ENCODE results near the gene GNPAT. TPM values are rescaled to one million over a fixed set of nuclear protein-coding genes. Genes with fewer than 3 reads are reported as not detected.

The GNPAT gene
- total and polyA plus RNA-seq, 2 of the 4 experiments (the other 2 are of a cell fraction): 17.2 to 36.0 TPM

DNA sequence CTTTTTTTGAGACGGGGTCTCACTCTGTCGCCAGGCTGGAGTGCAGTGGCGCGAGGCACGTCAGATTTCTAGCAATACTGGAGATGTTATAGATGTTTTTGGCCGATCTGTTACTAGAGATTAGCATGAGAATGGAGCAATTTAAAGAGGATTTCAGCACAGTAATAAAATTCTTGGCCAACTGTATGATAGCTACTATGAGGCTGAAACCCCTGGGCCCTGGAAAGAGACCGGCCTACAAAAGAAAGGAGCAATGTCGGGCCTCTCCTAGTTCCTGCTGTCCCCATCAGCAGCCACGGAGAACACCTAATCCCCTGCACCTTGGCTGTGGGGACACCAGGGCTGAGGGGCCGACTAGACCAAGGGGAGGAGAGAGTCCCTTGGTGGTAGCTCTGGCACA lies 9.5 kb upstream of the GNPAT start:
- no peak overlapping the region for H3K27ac ChIP-seq (ENCODE audit: insufficient read depth, low read length)
- no peaks in the 10 kb centered on the region; the same call in 1 of the 2 replicates for H4K20me1 ChIP-seq (ENCODE audit: insufficient read depth, low read length)
- no peak for ATAC-seq (ENCODE audit: low read depth)
- WGBS, 2 experiments (ENCODE audit: extremely low coverage in 2 of 2, insufficient read length in 1 of 2): no CpG with 5 or more reads among the region's 10 CpGs
- CTCF ChIA-PET: no interaction called here
- no peak overlapping the region for H3K4me2 ChIP-seq (ENCODE audit: low read depth, low read length)
- no peak overlapping the region for H3K4me3 ChIP-seq (ENCODE audit: insufficient read depth, low read depth, low read length)
- H3K4ac ChIP-seq (ENCODE audit: low read depth, low read length): no peak overlapping the region
- H3K56ac ChIP-seq (ENCODE audit: extremely low read depth, insufficient read depth, low read length): no peak overlapping the region
- no peak overlapping the region for H3K18ac ChIP-seq (ENCODE audit: low read depth, low read length)
- H4K91ac ChIP-seq (ENCODE audit: insufficient read depth, low read depth, low read length): no peak overlapping the region
- peaks cover 27 to 30% of the 10 kb centered on the region in 2 experiments for H3K79me1 ChIP-seq (ENCODE audit: low read depth in 1 of 2, low read length in 2 of 2)
- no peak for TF ChIP-seq NFE2L2 (IDR thresholded peaks at IDR 0.05; ENCODE audit: low read depth, low read length)
- no peak for TF ChIP-seq RAD21 (IDR thresholded peaks at IDR 0.05; ENCODE audit: low read length)
- no peak for TF ChIP-seq MAZ (IDR thresholded peaks at IDR 0.05; ENCODE audit: borderline replicate concordance, low read depth, low read length)
- TF ChIP-seq POLR2A (IDR thresholded peaks at IDR 0.05; ENCODE audit: low read depth, low read length): no peak
- no peak for TF ChIP-seq BHLHE40 (IDR thresholded peaks at IDR 0.05; ENCODE audit: low read depth, low read length)
- TF ChIP-seq RFX5 (IDR thresholded peaks at IDR 0.05; ENCODE audit: low read depth, low read length): no peak
- TF ChIP-seq, protein P1, sequence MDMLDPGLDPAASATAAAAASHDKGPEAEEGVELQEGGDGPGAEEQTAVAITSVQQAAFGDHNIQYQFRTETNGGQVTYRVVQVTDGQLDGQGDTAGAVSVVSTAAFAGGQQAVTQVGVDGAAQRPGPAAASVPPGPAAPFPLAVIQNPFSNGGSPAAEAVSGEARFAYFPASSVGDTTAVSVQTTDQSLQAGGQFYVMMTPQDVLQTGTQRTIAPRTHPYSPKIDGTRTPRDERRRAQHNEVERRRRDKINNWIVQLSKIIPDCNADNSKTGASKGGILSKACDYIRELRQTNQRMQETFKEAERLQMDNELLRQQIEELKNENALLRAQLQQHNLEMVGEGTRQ (IDR thresholded peaks at IDR 0.05; ENCODE audit: low read depth, low read length): no peak
- no peak for TF ChIP-seq MXI1 (IDR thresholded peaks at IDR 0.05; ENCODE audit: borderline replicate concordance, low read depth, low read length)
- TF ChIP-seq CHD1 (IDR thresholded peaks at IDR 0.05; ENCODE audit: low read depth, low read length): no peak
- TF ChIP-seq RCOR1 (IDR thresholded peaks at IDR 0.05; ENCODE audit: insufficient replicate concordance, low read length): no peak
- TF ChIP-seq, protein P2, sequence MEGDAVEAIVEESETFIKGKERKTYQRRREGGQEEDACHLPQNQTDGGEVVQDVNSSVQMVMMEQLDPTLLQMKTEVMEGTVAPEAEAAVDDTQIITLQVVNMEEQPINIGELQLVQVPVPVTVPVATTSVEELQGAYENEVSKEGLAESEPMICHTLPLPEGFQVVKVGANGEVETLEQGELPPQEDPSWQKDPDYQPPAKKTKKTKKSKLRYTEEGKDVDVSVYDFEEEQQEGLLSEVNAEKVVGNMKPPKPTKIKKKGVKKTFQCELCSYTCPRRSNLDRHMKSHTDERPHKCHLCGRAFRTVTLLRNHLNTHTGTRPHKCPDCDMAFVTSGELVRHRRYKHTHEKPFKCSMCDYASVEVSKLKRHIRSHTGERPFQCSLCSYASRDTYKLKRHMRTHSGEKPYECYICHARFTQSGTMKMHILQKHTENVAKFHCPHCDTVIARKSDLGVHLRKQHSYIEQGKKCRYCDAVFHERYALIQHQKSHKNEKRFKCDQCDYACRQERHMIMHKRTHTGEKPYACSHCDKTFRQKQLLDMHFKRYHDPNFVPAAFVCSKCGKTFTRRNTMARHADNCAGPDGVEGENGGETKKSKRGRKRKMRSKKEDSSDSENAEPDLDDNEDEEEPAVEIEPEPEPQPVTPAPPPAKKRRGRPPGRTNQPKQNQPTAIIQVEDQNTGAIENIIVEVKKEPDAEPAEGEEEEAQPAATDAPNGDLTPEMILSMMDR (conservative IDR thresholded peaks at IDR 0.05; ENCODE audit: low read depth, low read length): no peak
- no peak for TF ChIP-seq MAFK (IDR thresholded peaks at IDR 0.05; ENCODE audit: low read depth, low read length)
- no peak for TF ChIP-seq CEBPB (IDR thresholded peaks at IDR 0.05; ENCODE audit: low read depth, low read length)
- TF ChIP-seq, protein P3, sequence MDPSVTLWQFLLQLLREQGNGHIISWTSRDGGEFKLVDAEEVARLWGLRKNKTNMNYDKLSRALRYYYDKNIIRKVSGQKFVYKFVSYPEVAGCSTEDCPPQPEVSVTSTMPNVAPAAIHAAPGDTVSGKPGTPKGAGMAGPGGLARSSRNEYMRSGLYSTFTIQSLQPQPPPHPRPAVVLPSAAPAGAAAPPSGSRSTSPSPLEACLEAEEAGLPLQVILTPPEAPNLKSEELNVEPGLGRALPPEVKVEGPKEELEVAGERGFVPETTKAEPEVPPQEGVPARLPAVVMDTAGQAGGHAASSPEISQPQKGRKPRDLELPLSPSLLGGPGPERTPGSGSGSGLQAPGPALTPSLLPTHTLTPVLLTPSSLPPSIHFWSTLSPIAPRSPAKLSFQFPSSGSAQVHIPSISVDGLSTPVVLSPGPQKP (IDR thresholded peaks at IDR 0.05; ENCODE audit: borderline replicate concordance, low read depth, low read length): no peak
- TF ChIP-seq SMC3 (IDR thresholded peaks at IDR 0.05; ENCODE audit: low read depth, low read length): no peak
- no peak overlapping the region for H2AFZ ChIP-seq (replicated peaks; ENCODE audit: low read length, poor library complexity)
- H2BK120ac ChIP-seq (ENCODE audit: low read depth, low read length): no peak overlapping the region
- intact Hi-C loops (cut with micrococcal nuclease): no loop called here
- no peak for DNase-seq
- no peak overlapping the region for H2AK5ac ChIP-seq (ENCODE audit: low read depth, low read length)
- no peaks in the 10 kb centered on the region for H3K27me3 ChIP-seq (ENCODE audit: control insufficient read depth, insufficient read depth, low read length)
- H3K9me3 ChIP-seq (ENCODE audit: control insufficient read depth, insufficient read depth, low read length): no peaks in the 10 kb centered on the region
- no peak overlapping the region for H2BK5ac ChIP-seq (ENCODE audit: low read depth, low read length, poor library complexity, severe bottlenecking)
- POLR2A ChIA-PET (ENCODE audit: unreplicated experiment): no interaction called here
- no peak overlapping the region for H4K5ac ChIP-seq (ENCODE audit: low read depth, low read length)
- dilution Hi-C loops (cut with HindIII; ENCODE audit: low sequenced_read_pairs, unreplicated experiment): no loop called here
- peaks cover 11% of the 10 kb centered on the region for H3K36me3 ChIP-seq (ENCODE audit: control insufficient read depth, insufficient read depth, low read length)
- H2AK9ac ChIP-seq (replicated peaks; ENCODE audit: low read depth, low read length, poor library complexity): no peak overlapping the region
- H3K23ac ChIP-seq (ENCODE audit: low read depth, low read length): no peak overlapping the region
- H4K8ac ChIP-seq (ENCODE audit: low read depth in 2 of 2, low read length in 2 of 2): no peak overlapping the region
- H2BK15ac ChIP-seq (ENCODE audit: low read depth, low read length): no peak overlapping the region
- in situ Hi-C loops (cut with MboI; ENCODE audit: low sequenced_read_pairs): no loop called here
- no peak overlapping the region for H3K9ac ChIP-seq (ENCODE audit: low read depth, low read length)
- 0 out of 2 replicates have a peak, but pooled peaks cover 3% of the 10 kb centered on the region for H3K9me1 ChIP-seq (ENCODE audit: insufficient read depth, low read length)
- H3K14ac ChIP-seq (replicated peaks; ENCODE audit: low read depth, low read length): no peak overlapping the region
- no peak overlapping the region for H2BK20ac ChIP-seq (ENCODE audit: low read depth, low read length)
- no peaks in the 10 kb centered on the region for H3K4me1 ChIP-seq (ENCODE audit: control insufficient read depth, insufficient read depth, low read length)
- no TSS peak for BruUV-seq (replicated peaks)
